ENCODE data around the gene TOR4A. TPM values are rescaled to one million over a fixed set of nuclear protein-coding genes. Genes with fewer than 3 reads are reported as not detected.

The TOR4A gene
- total and polyA plus RNA-seq, 2 donors, result 2.0 to 8.1 TPM

DNA sequence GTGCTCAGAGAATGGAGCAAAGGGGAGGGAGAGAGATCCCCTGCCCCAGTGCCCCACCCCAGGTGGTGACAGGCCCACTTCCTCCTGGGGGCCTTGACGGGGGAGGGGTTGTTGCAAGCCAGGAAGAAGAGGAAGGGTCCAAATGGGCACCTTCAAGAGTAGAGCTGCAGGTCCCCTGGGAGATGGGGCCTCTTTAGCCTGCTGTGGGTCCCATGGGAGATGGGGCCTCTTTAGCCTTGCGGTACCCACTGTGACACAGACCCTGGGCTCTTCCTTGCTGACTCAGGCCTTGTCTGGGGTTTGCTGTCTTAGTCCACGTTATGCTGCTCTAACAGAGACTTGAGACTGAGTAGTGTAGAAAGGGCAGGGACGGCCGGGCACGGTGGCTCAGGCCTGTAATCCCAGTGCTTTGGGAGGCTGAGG, 9.6 kb upstream of the TOR4A start:
- WGBS, result 88% methylated on average over 6 of the region's 6 CpGs
- H3K4me3 ChIP-seq (ENCODE audit: low read depth, low read length), result no peak overlapping the region
- H3K27ac ChIP-seq (ENCODE audit: low read depth), result no peak overlapping the region
- peaks cover 3% of the 10 kb centered on the region for H3K36me3 ChIP-seq (ENCODE audit: insufficient read depth)
- DNase-seq (ENCODE audit: extremely low spot score), result no peak
- no peaks in the 10 kb centered on the region for H3K4me1 ChIP-seq (ENCODE audit: insufficient read depth)

DNA sequence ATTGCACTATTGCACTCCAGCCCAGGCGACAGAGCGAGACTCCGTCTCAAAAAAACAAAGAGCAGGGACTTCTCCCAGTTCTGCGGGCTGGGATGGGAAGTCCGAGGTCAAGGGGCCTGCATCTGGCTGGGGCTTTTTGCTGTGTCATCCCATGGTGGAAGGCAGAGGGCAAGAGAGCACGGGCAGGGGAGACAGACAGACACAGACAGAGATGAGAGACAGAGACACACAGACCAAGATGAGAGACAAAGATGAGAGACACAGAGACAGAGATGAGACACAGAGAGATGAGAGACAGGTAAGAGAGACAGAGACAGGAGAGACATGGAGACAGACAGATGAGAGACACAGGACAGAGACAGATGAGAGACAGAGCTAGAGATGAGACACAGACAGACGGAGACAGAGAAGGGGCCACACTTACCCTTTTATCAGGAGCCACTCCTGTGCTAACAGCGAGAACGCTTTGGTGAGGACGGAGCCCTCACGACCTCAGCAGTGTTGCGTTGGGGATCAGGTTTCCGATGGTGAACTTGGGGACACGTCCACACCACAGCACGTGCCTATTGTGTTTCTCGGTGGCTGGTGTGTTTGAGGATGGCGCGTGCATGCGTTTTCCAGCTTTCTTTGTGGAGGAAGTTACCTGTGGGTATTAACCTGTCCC, 8.9 kb upstream of the TOR4A start:
- WGBS, result 79% methylated on average over 19 of the region's 19 CpGs
- DNase-seq (ENCODE audit: extremely low spot score), result no peak
- Histone ChIP-seq H3K4me1 (ENCODE audit: insufficient read depth) (no peaks in the 10 kb centered on the region), H3K27ac (ENCODE audit: low read depth) (peak overlapping the region; percentile 25), H3K4me3 (ENCODE audit: low read depth, low read length) (no peak overlapping the region), H3K36me3 (ENCODE audit: insufficient read depth) (peaks cover 3% of the 10 kb centered on the region)

DNA sequence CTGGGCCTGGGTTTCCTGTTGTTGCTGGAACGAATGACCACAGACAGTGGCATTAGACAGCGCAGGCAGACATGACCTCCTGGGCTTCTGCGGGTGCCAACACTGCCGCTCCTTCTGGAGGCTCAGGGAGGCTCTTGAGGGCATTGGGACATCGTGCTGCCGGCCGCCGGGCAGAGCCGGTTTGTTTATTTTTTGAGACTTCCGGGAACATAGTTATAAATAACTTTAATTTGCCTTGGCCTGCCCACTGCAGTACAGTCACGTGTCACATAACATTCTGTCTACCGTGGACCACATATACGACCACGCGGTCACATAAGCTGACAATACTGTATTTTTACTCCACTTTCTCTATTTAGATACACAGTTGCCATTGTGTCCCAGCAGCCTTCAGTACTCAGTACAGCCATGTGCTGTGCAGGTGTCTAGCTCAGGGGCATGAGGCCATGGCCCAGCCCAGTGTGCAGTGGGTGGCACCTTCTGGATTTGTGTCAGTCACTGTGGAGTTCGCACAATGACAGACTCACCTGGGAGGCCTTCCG, 8.2 kb upstream of the TOR4A start:
- Histone ChIP-seq H3K4me3 (ENCODE audit: low read depth, low read length) (no peak overlapping the region), H3K4me1 (ENCODE audit: insufficient read depth) (no peaks in the 10 kb centered on the region), H3K27ac (ENCODE audit: low read depth) (no peak overlapping the region), H3K36me3 (ENCODE audit: insufficient read depth) (no peaks in the 10 kb centered on the region)
- no peak for DNase-seq (ENCODE audit: extremely low spot score)
- 41% methylated on average over 17 of the region's 17 CpGs for WGBS

DNA sequence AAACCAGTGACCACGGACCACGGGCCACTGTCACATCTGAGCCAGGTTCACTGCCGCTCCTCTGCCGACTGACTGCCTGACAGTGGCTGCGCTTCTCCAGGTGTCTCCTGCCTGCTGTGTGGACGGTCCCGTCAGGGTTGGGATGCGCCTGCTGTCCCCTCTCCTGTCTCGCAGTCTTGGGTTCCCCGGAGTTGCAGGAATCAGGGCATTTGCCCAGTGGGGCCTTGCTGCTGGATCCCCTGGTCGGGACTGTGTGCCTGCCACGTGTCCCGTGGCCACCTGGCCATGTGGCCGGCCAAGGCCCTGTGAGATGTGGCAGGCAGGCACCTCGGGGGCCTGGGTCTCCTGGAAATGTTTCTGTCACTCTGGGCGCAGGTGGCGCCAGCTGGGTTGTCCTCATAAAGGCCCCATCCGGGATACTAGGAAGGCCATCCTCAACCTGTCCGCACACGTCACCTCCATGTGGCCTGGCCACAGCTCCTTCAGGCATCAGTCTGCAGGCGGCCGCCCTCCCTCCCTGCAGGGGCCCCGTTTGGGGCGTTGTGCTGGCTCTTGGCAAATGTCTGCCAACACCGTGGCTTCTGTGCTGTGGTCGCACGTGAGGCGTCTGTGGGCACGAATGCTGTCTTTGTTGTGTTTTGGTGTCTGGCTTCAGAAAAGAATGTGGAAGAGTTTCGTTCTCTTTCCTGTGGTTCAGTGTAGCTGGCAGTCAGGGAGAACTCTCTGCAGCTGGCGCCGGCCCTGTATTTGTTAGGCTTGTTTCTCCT, 6.4 kb upstream of the TOR4A start:
- no peak for DNase-seq (ENCODE audit: extremely low spot score)
- no peaks in the 10 kb centered on the region for H3K36me3 ChIP-seq (ENCODE audit: insufficient read depth)
- WGBS, result 87% methylated on average over 32 of the region's 32 CpGs

DNA sequence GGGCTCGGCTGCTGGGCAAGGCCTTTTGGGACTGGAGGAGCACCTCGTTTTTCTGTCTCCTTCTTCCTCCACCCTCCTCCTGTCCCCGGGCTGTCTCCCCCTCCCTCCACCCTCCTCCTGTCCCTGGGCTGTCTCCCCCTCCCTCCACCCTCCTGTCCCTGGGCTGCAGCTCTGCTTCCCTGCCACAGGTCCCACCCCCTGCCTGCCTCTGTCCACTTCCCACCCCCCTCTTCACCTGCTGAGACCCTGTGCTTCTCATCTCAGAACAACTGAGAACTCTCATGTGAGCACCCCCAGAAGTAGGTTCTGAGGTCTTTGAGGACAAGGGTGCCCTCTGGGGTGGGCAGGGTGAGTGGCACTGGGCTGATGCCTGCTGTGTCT, 5.8 kb upstream of the TOR4A start:
- Histone ChIP-seq H3K27ac (ENCODE audit: low read depth) (no peak overlapping the region), H3K4me3 (ENCODE audit: low read depth, low read length) (no peak overlapping the region), H3K36me3 (ENCODE audit: insufficient read depth) (no peaks in the 10 kb centered on the region), H3K4me1 (ENCODE audit: insufficient read depth) (peaks cover 2% of the 10 kb centered on the region)
- DNase-seq (ENCODE audit: extremely low spot score), result no peak
- 46% methylated on average over 3 of the region's 3 CpGs for WGBS

More for the DNA sequence above, 6.4 kb upstream of the TOR4A start:
- H3K27ac ChIP-seq (ENCODE audit: low read depth), result no peak overlapping the region
- no peaks in the 10 kb centered on the region for H3K4me1 ChIP-seq (ENCODE audit: insufficient read depth)
- H3K4me3 ChIP-seq (ENCODE audit: low read depth, low read length), result no peak overlapping the region

DNA sequence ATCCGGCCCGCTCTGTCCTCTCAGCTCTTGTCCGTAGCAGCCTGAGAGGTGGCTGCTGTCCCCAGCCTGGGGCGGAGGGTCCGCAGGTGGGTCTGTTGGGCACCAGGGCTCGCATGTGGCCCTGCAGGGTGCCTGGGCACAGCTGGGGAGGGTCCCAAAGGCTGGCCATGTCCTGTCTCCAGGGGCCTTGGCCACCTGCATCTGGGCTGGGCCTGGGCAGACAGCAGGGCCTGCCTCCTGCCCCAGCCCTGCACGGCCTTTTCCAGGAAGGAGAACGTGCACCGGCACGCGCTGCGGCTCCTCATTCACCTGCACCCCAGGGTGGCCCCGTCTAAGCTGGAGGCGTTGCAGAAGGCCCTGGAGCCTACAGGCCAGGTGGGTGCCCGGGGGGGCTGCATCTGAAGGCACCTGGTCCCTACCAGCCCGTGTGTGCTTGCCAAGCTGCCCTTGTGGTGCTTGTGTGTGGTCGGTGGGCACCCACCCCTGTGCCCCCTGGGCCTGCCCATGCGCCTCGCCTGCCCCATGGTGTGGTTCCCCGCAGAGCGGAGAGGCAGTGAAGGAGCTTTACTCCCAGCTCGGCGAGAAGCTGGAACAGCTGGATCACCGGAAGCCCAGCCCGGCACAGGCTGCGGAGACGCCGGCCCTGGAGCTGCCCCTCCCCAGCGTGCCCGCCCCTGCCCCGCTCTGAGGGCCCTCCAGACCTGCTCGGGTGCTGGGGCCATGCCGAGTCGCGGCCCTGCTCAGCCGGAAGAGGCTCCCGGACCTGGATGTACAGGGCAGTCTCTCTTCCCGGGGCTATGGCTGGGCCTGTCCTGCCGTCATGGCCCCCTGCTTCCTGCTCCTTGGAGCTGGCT, 5.1 kb upstream of the TOR4A start:
- no peak overlapping the region for H3K27ac ChIP-seq (ENCODE audit: low read depth)
- 90% methylated on average over 39 of the region's 39 CpGs for WGBS
- no peak for DNase-seq (ENCODE audit: extremely low spot score)
- no peak overlapping the region for H3K4me3 ChIP-seq (ENCODE audit: low read depth, low read length)
- no peaks in the 10 kb centered on the region for H3K36me3 ChIP-seq (ENCODE audit: insufficient read depth)
- peaks cover 4% of the 10 kb centered on the region for H3K4me1 ChIP-seq (ENCODE audit: insufficient read depth)

DNA sequence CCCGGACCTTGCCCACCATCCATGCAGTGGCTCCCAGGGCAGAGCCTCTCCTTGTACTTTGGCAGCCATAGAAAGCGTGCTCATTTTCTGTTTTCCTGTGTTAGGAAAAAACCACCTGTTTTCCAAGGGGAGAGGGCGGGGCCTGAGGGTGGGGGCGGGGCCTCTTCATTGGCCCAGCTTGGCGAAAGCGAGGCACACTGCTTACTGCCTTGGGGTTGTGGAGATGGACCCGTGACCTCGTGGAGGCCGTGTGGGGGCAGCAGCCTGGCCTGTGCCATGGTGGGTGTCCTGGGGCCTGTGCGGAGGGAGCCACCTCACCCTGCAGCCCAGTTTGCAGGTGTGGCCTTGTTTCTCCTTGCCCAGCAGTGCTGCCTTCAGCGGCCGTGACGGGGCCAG, 4.4 kb upstream of the TOR4A start:
- H3K4me1 ChIP-seq (ENCODE audit: insufficient read depth), result peaks cover 4% of the 10 kb centered on the region
- no peak overlapping the region for H3K4me3 ChIP-seq (ENCODE audit: low read depth, low read length)
- 84% methylated on average over 13 of the region's 13 CpGs for WGBS
- no peak for DNase-seq (ENCODE audit: extremely low spot score)
- no peaks in the 10 kb centered on the region for H3K36me3 ChIP-seq (ENCODE audit: insufficient read depth)
- no peak overlapping the region for H3K27ac ChIP-seq (ENCODE audit: low read depth)

DNA sequence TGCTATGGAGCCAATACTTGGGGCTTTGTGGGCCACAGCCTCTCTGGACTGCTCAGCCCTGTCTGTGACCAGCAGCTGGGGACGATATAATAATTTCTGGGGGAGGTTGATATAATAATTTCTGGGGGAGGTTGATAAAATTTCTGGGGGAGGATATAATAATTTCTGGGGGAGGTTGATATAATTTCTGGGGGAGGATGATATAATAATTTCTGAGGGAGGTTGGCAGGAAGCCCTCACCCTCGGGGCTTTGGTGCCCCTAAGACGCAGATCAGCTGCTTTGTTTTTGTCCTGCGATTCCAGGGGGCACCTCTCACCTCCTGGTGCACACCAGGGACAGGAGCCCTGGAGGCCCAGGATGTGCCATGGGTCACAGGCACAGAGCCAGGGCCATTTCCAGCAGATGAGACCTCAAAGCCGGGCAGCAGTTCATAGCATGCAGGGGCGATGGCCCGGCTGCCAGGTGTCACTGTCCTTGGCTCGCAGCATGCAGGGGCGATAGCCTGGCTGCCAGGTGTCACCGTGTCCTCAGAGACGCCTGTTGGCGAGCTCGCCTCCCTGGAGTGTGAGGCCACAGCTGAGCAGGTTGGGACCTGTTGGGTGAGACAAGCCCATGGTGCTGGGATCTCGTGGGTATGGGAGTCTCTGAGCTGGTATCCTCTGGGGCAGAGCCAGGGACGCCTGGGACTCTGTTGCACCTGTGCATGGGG, 3.8 kb upstream of the TOR4A start:
- WGBS, result 79% methylated on average over 15 of the region's 15 CpGs
- Histone ChIP-seq H3K27ac (ENCODE audit: low read depth) (no peak overlapping the region), H3K4me3 (ENCODE audit: low read depth, low read length) (no peak overlapping the region), H3K4me1 (ENCODE audit: insufficient read depth) (peaks cover 7% of the 10 kb centered on the region), H3K36me3 (ENCODE audit: insufficient read depth) (no peaks in the 10 kb centered on the region)
- DNase-seq (ENCODE audit: extremely low spot score), result no peak

DNA sequence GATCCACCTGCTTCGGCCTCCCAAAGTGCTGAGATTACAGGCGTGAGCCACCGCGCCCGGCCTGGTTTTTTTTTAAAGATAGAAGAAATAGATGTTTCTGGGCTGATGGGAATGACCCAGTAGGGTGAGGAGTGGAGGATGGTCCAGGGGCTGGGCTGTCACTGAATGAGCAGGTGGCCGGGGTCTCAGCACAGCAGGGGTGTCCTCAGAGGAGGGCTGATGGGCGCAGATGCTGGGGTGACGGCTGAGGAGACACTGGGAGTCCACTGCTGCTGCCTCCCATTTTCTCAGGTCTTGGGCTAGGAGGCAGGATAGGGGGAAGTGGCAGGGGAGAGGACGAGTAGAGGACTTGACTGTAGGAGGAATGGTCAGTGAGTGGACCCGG, 2.3 kb upstream of the TOR4A start:
- no peaks in the 10 kb centered on the region for H3K36me3 ChIP-seq (ENCODE audit: insufficient read depth)
- WGBS, result 85% methylated on average over 10 of the region's 10 CpGs
- H3K4me1 ChIP-seq (ENCODE audit: insufficient read depth), result peaks cover 7% of the 10 kb centered on the region
- DNase-seq (ENCODE audit: extremely low spot score), result no peak
- no peak overlapping the region for H3K4me3 ChIP-seq (ENCODE audit: low read depth, low read length)
- no peak overlapping the region for H3K27ac ChIP-seq (ENCODE audit: low read depth)

DNA sequence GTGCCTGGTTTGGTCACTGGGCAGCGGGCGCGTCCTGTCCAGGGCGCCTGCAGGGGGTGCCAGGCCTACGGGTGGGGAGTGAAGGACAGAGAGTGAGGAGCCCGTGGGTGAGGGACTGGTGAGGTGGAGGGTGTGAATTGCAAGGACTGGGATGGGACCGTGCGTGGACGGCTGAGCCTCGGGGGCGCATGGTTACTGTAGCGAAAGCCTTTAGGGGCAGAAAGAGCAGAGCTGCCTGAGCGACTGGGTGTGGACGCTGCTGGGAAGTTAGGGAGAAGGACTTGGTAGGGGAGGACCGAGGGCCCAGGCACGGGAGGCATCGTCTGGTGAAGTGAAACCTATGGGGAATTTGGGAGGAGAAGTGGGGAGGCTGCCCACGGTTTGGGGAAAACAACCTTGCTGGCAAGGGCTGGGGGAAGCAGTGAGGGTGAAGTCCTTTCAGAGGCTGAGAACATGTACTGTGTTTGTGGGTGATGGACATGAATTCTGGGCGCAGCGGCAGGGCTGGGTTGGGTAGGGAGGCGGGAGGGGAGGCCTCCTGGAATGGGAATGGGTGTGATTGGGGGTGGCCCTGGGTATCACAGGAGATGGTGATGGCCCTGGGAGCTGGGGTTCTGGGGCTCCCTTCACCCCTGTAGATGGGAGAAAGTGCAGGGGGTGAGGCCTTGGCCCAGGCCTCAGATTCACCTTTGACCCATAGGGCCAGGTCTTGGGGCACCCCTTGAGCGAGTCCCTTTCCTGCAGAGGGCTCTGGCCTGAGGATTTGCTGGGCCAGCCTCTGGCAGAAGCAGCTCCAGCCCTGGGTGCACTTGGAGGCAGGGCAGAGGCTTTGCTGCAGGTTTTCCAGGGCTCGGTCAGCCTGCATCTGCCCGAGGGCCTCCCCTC, 1.7 kb upstream of the TOR4A start:
- WGBS, result 82% methylated on average over 24 of the region's 24 CpGs

DNA sequence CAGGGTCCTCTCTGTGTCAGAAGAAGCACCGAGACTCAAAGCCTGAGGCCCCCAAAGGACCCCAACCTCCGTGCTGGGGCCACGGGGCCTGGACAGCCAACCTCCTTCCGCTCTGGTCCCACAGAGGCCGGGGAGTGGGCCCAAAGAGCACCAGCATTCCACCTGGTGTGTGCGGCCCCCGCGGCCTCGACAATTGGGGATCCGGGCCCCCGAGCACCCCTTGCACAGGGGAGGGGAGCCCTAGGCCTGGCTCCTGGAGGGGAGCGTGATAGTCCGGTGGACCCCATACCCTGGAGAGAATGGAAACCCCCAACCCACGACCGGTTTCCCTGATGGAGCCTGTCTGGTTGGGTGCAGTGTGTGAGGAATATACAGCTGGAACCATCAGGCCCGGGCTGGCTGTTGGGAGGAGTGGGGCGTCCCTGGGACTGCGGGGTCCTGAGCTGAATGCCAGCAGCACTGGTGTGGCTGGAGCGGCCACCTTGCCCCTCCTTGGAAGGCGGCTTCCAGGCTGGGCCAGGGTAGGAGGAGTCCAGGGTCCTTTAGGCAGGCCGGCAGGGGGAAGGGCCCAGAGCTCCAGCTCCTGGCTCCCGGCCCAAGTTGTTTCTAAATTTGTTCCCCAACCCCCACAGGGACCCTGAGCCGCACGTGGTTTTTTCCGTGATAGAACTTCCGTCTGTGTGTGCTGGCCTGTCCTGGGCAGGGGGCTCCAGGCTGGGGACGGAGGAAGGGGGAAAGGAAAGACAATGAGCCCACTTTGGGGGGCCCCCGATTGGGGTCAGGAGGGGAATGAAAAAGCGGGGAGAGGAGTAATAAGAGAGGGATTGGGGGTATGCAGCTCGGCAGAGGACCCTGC, 825 bp upstream of the TOR4A start:
- peaks cover 7% of the 10 kb centered on the region for H3K4me1 ChIP-seq (ENCODE audit: insufficient read depth)
- no peak for DNase-seq (ENCODE audit: extremely low spot score)
- WGBS, result 35% methylated on average over 30 of the region's 30 CpGs
- peak overlapping the region; percentile 67 for H3K27ac ChIP-seq (ENCODE audit: low read depth)
- peak overlapping the region; percentile 41 for H3K4me3 ChIP-seq (ENCODE audit: low read depth, low read length)
- H3K36me3 ChIP-seq (ENCODE audit: insufficient read depth), result no peaks in the 10 kb centered on the region

More for the DNA sequence above, 1.7 kb upstream of the TOR4A start:
- DNase-seq (ENCODE audit: extremely low spot score), result no peak
- peaks cover 7% of the 10 kb centered on the region for H3K4me1 ChIP-seq (ENCODE audit: insufficient read depth)
- H3K4me3 ChIP-seq (ENCODE audit: low read depth, low read length), result no peak overlapping the region
- H3K36me3 ChIP-seq (ENCODE audit: insufficient read depth), result no peaks in the 10 kb centered on the region
- H3K27ac ChIP-seq (ENCODE audit: low read depth), result no peak overlapping the region
